GM12878 (cell line): ENCODE measurements around the gene MRPS25. TPM values are rescaled to one million over a fixed set of nuclear protein-coding genes. Genes with fewer than 3 reads are reported as not detected.

Experiments used
- BACH1 ChIP-seq: fragments of 450-650 bp; IDR thresholded peaks from 2 replicates; pipeline ENCODE4 v1.6.1; 2017; ENCODE audit warnings: mild to moderate bottlenecking, borderline replicate concordance
- BCL11A ChIP-seq: IDR thresholded peaks from 2 replicates; pipeline ENCODE4 v1.6.1; 2011; ENCODE audit warnings: low read depth, low read length
- CBFB ChIP-seq: IDR thresholded peaks from 2 replicates; pipeline ENCODE4 v1.6.1; 2016; ENCODE audit warnings: antibody characterized with exemption, low read depth
- CBX5 ChIP-seq: sonication (generic); IDR thresholded peaks from 2 replicates; pipeline ENCODE4 v1.6.1; 2016; ENCODE audit warnings: low read depth, moderate library complexity, mild to moderate bottlenecking, inconsistent platforms
- CHD4 ChIP-seq: fragments of 200-600 bp; sonication (generic); IDR thresholded peaks from 2 replicates; pipeline ENCODE4 v1.6.1; 2016; ENCODE audit warnings: mild to moderate bottlenecking
- ETV6 ChIP-seq, 2 experiments: fragments of 450-650 bp in 1 of 2; IDR thresholded peaks in 1 of 2; conservative IDR thresholded peaks in 1 of 2; 2 replicates each; pipeline ENCODE4 v1.6.1; 2014; ENCODE audit warnings: antibody characterized with exemption in 1 of 2, borderline replicate concordance in 1 of 2, low read depth in 1 of 2, mild to moderate bottlenecking in 1 of 2, moderate library complexity in 1 of 2
- HCFC1 ChIP-seq: fragments of 150-350 bp; IDR thresholded peaks from 2 replicates; pipeline ENCODE4 v1.6.1; 2014; ENCODE audit warnings: low read length
- HDGF ChIP-seq: fragments of 450-650 bp; IDR thresholded peaks from 2 replicates; pipeline ENCODE4 v1.6.1; 2016; ENCODE audit warnings: antibody characterized with exemption
- IKZF2 ChIP-seq, 2 experiments: fragments of 450-650 bp; IDR thresholded peaks; 2 replicates each; pipeline ENCODE4 v1.6.1; 2017; ENCODE audit warnings: mild to moderate bottlenecking in 2 of 2, moderate library complexity in 2 of 2
- JUNB ChIP-seq: IDR thresholded peaks from 2 replicates; pipeline ENCODE4 v1.6.1; 2016; ENCODE audit warnings: antibody characterized with exemption, mild to moderate bottlenecking
- PAX5 ChIP-seq: IDR thresholded peaks from 2 replicates; pipeline ENCODE4 v1.6.1; 2011; ENCODE audit warnings: low read depth, low read length, borderline replicate concordance
- POLR2AphosphoS2 ChIP-seq: IDR thresholded peaks from 2 replicates; pipeline ENCODE4 v1.6.1; 2011; ENCODE audit warnings: low read depth, mild to moderate bottlenecking, low read length, improper control_type of control experiment, moderate library complexity
- SIN3A ChIP-seq: IDR thresholded peaks from 2 replicates; pipeline ENCODE4 v1.6.1; 2012; ENCODE audit warnings: low read depth, low read length, improper control_type of control experiment
- SMAD1 ChIP-seq: fragments of 450-650 bp; IDR thresholded peaks from 2 replicates; pipeline ENCODE4 v1.6.1; 2018; ENCODE audit warnings: mild to moderate bottlenecking, low read depth; ENCODE audit not compliant: partially characterized antibody
- SMARCA5 ChIP-seq: fragments of 450-650 bp; IDR thresholded peaks from 2 replicates; pipeline ENCODE4 v1.6.1; 2017; ENCODE audit warnings: mild to moderate bottlenecking
- SREBF1 ChIP-seq: IDR thresholded peaks from 2 replicates; pipeline ENCODE4 v1.6.1; 2012; ENCODE audit warnings: mild to moderate bottlenecking, low read length
- ZNF217 ChIP-seq: fragments of 450-650 bp; IDR thresholded peaks from 2 replicates; pipeline ENCODE4 v1.6.1; 2017; ENCODE audit warnings: antibody characterized with exemption, mild to moderate bottlenecking
- polyA plus RNA-seq, 11 experiments: library from polyadenylated mRNA; depleted of rRNA in 4 of 11; unstranded in 6 of 11; stranded (reverse) in 5 of 11; fragments of >200 nt; fragmentation: Nextera tagmentation in 4 of 11; fragmentation: Illumina TruSeq in 1 of 11; extraction: Ambion mirVana in 4 of 11; extraction: Trizol in 1 of 11; gene quantifications; 1 replicate in 1 of 11; 2 replicates in 10 of 11; pipeline versions ENCODE4 v1.2.1 to v1.2.3, GENCODE V29; 2011 to 2016; ENCODE audit warnings: inconsistent platforms in 2 of 11, missing spikeins in 2 of 11, low read depth in 1 of 11
- total RNA-seq, 4 experiments: library from RNA; depleted of rRNA in 3 of 4; stranded (reverse); fragments of >200 nt in 3 of 4; fragmentation: Illumina TruSeq in 1 of 4; extraction: Trizol in 1 of 4; gene quantifications; 2 replicates each; pipeline versions ENCODE4 v1.2.1 to v1.2.3, GENCODE V29; 2013 to 2021
- TF ChIP-seq, protein P1 (sequence below): fragments of 450-650 bp; IDR thresholded peaks from 2 replicates; pipeline ENCODE4 v1.6.1; 2017; ENCODE audit warnings: mild to moderate bottlenecking, low read depth, inconsistent platforms; ENCODE audit not compliant: poor library complexity, severe bottlenecking
- TF ChIP-seq, protein P2 (sequence below): IDR thresholded peaks from 2 replicates; pipeline ENCODE4 v1.6.1; 2012; ENCODE audit warnings: improper control_type of control experiment, low read depth, low read length; ENCODE audit not compliant: insufficient replicate concordance
- TF ChIP-seq, protein P3 (sequence below), 3 experiments: IDR thresholded peaks in 2 of 3; conservative IDR thresholded peaks in 1 of 3; 2 replicates each; pipeline ENCODE4 v1.5.1; 2011; ENCODE audit warnings: low read depth in 3 of 3, low read length in 3 of 3, mild to moderate bottlenecking in 3 of 3, control low read depth in 2 of 3, moderate library complexity in 2 of 3, inconsistent platforms in 1 of 3, mixed read lengths in 1 of 3; ENCODE audit not compliant: control insufficient read depth in 2 of 3, insufficient read depth in 1 of 3; ENCODE audit errors: extremely low read depth in 1 of 3
- TF ChIP-seq, protein P4 (sequence below): fragments of 450-650 bp; IDR thresholded peaks from 2 replicates; pipeline ENCODE4 v1.6.1; 2017; ENCODE audit warnings: low read depth, mild to moderate bottlenecking, moderate library complexity

The MRPS25 gene
- total and polyA plus RNA-seq, 10 of the 15 experiments (the other 5 are each of a cell fraction or from before 2014, with no cell fraction given): 17.0 to 114 (median 62.2) TPM

DNA sequence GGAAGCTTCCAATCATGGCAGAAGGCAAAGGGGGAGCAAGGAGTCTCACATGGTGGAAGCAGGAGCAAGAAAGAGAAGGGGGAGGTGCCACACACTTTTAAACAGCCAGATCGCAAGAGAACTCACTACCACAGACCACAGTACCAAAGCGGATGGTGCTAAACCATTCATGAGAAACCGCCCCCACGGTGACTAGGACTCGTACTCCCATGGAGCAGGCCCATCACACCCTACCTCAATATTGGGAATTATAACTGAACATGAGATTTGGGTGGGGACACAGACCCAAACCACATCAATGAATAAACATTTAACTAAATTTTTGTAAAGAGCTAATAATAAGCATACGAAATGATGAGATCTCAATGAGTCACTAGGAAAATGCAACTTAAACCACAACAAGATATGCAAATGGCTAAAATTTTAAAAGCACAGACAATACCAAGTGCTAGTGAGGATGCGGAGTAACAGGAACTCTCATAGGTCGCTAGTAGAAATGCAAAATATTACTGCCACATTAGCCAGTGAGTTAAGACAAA is 10.0 kb downstream of the MRPS25 start (continued):
- TF ChIP-seq HDGF (0 out of 2 replicates have a peak, but pooled peaks have one; percentile 64), PAX5 (peak; percentile 70; the same call in 1 of the 2 replicates), BCL11A (peak; percentile 61; the same call in 1 of the 2 replicates), SMAD1 (peak; percentile 5), SIN3A (no peak), JUNB (peak; percentile 48), CHD4 (no peak), ZNF217 (0 out of 2 replicates have a peak, but pooled peaks have one; percentile 55), ETV6 (conservative IDR thresholded peaks at IDR 0.05 in 1 of 2, IDR thresholded peaks at IDR 0.05 in 1 of 2; ENCODE audit: borderline replicate concordance in 1 of 2, low read depth in 1 of 2) (no peak), CBFB (peak; percentile 84), BACH1 (no peak), HCFC1 (no peak), POLR2AphosphoS2 (no peak), CBX5 (peak; percentile 85), SMARCA5 (no peak), IKZF2 (IDR thresholded peaks at IDR 0.05) (peak; percentile 74 to 76), SREBF1 (no peak)
- TF ChIP-seq, protein P1, sequence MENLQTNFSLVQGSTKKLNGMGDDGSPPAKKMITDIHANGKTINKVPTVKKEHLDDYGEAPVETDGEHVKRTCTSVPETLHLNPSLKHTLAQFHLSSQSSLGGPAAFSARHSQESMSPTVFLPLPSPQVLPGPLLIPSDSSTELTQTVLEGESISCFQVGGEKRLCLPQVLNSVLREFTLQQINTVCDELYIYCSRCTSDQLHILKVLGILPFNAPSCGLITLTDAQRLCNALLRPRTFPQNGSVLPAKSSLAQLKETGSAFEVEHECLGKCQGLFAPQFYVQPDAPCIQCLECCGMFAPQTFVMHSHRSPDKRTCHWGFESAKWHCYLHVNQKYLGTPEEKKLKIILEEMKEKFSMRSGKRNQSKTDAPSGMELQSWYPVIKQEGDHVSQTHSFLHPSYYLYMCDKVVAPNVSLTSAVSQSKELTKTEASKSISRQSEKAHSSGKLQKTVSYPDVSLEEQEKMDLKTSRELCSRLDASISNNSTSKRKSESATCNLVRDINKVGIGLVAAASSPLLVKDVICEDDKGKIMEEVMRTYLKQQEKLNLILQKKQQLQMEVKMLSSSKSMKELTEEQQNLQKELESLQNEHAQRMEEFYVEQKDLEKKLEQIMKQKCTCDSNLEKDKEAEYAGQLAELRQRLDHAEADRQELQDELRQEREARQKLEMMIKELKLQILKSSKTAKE: peak; percentile 56
- TF ChIP-seq, protein P2, sequence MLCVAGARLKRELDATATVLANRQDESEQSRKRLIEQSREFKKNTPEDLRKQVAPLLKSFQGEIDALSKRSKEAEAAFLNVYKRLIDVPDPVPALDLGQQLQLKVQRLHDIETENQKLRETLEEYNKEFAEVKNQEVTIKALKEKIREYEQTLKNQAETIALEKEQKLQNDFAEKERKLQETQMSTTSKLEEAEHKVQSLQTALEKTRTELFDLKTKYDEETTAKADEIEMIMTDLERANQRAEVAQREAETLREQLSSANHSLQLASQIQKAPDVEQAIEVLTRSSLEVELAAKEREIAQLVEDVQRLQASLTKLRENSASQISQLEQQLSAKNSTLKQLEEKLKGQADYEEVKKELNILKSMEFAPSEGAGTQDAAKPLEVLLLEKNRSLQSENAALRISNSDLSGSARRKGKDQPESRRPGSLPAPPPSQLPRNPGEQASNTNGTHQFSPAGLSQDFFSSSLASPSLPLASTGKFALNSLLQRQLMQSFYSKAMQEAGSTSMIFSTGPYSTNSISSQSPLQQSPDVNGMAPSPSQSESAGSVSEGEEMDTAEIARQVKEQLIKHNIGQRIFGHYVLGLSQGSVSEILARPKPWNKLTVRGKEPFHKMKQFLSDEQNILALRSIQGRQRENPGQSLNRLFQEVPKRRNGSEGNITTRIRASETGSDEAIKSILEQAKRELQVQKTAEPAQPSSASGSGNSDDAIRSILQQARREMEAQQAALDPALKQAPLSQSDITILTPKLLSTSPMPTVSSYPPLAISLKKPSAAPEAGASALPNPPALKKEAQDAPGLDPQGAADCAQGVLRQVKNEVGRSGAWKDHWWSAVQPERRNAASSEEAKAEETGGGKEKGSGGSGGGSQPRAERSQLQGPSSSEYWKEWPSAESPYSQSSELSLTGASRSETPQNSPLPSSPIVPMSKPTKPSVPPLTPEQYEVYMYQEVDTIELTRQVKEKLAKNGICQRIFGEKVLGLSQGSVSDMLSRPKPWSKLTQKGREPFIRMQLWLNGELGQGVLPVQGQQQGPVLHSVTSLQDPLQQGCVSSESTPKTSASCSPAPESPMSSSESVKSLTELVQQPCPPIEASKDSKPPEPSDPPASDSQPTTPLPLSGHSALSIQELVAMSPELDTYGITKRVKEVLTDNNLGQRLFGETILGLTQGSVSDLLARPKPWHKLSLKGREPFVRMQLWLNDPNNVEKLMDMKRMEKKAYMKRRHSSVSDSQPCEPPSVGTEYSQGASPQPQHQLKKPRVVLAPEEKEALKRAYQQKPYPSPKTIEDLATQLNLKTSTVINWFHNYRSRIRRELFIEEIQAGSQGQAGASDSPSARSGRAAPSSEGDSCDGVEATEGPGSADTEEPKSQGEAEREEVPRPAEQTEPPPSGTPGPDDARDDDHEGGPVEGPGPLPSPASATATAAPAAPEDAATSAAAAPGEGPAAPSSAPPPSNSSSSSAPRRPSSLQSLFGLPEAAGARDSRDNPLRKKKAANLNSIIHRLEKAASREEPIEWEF: no peak
- TF ChIP-seq, protein P3, sequence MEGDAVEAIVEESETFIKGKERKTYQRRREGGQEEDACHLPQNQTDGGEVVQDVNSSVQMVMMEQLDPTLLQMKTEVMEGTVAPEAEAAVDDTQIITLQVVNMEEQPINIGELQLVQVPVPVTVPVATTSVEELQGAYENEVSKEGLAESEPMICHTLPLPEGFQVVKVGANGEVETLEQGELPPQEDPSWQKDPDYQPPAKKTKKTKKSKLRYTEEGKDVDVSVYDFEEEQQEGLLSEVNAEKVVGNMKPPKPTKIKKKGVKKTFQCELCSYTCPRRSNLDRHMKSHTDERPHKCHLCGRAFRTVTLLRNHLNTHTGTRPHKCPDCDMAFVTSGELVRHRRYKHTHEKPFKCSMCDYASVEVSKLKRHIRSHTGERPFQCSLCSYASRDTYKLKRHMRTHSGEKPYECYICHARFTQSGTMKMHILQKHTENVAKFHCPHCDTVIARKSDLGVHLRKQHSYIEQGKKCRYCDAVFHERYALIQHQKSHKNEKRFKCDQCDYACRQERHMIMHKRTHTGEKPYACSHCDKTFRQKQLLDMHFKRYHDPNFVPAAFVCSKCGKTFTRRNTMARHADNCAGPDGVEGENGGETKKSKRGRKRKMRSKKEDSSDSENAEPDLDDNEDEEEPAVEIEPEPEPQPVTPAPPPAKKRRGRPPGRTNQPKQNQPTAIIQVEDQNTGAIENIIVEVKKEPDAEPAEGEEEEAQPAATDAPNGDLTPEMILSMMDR (IDR thresholded peaks at IDR 0.05 in 2 of 3, conservative IDR thresholded peaks at IDR 0.05 in 1 of 3; ENCODE audit: control insufficient read depth in 2 of 3, extremely low read depth in 1 of 3, insufficient read depth in 1 of 3, low read depth in 3 of 3, low read length in 3 of 3): no peak
- TF ChIP-seq, protein P4, sequence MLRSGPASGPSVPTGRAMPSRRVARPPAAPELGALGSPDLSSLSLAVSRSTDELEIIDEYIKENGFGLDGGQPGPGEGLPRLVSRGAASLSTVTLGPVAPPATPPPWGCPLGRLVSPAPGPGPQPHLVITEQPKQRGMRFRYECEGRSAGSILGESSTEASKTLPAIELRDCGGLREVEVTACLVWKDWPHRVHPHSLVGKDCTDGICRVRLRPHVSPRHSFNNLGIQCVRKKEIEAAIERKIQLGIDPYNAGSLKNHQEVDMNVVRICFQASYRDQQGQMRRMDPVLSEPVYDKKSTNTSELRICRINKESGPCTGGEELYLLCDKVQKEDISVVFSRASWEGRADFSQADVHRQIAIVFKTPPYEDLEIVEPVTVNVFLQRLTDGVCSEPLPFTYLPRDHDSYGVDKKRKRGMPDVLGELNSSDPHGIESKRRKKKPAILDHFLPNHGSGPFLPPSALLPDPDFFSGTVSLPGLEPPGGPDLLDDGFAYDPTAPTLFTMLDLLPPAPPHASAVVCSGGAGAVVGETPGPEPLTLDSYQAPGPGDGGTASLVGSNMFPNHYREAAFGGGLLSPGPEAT: peak; percentile 54
